ENCODE measurements around the gene CLDN20.
A peak's percentile ranks its signal among the peaks of the same experiment; 100 is the strongest.

CLDN20 gene

GRCh38 chr6:155245193-155245592 is 18.6 kb upstream of the CLDN20 start:
- DNase-seq (ENCODE audit: low read depth) = no peak
- no peak overlapping the region for H3K4me3 ChIP-seq (ENCODE audit: low read length)
- TF ChIP-seq CTCF (IDR thresholded peaks at IDR 0.05; ENCODE audit: insufficient read depth, low read depth, low read length, missing control alignments) = no peak

GRCh38 chr6:155245831-155246230 is 18.0 kb upstream of the CLDN20 start:
- H3K4me3 ChIP-seq (ENCODE audit: low read length) = no peak overlapping the region
- no peak for TF ChIP-seq CTCF (IDR thresholded peaks at IDR 0.05; ENCODE audit: insufficient read depth, low read depth, low read length, missing control alignments)
- DNase-seq (ENCODE audit: low read depth) = no peak

- no peak for TF ChIP-seq CTCF (IDR thresholded peaks at IDR 0.05; ENCODE audit: insufficient read depth, low read depth, low read length, missing control alignments)
- no peak for DNase-seq (ENCODE audit: low read depth)
- H3K4me3 ChIP-seq (ENCODE audit: low read length) = no peak overlapping the region
Measured at GRCh38 chr6:155246825-155247224, 17.0 kb upstream of the CLDN20 start.

GRCh38 chr6:155247618-155248007 is 16.2 kb upstream of the CLDN20 start:
- DNase-seq (ENCODE audit: low read depth) = no peak
- H3K4me3 ChIP-seq (ENCODE audit: low read length) = no peak overlapping the region
- no peak for TF ChIP-seq CTCF (IDR thresholded peaks at IDR 0.05; ENCODE audit: insufficient read depth, low read depth, low read length, missing control alignments)

GRCh38 chr6:155248008-155249001 is 15.5 kb upstream of the CLDN20 start:
- H3K4me3 ChIP-seq (ENCODE audit: low read length) = no peak overlapping the region
- TF ChIP-seq CTCF (IDR thresholded peaks at IDR 0.05; ENCODE audit: insufficient read depth, low read depth, low read length, missing control alignments) = peak; percentile 87
- peak; percentile 63 for DNase-seq (ENCODE audit: low read depth)

GRCh38 chr6:155250701-155251381 is 13.0 kb upstream of the CLDN20 start:
- DNase-seq (ENCODE audit: low read depth) = no peak
- TF ChIP-seq CTCF (IDR thresholded peaks at IDR 0.05; ENCODE audit: insufficient read depth, low read depth, low read length, missing control alignments) = no peak
- no peak overlapping the region for H3K4me3 ChIP-seq (ENCODE audit: low read length)

Data from epithelial cell of esophagus (primary cell).